OCI-LY3 (cell line): ENCODE data around the gene DNAH10.

ENCODE experiments used
- H2AFZ ChIP-seq: fragments of 200-600, 300-600 bp; shearing (Covaris generic); 2 replicates; pipeline ENCODE4 v1.6.0; 2014; ENCODE audit warnings: antibody characterized with exemption, low read depth, low read length
- H3K27ac ChIP-seq: fragments of 200-600, 300-600 bp; sonication (generic); 2 replicates; pipeline ENCODE4 v1.5.1; 2014; ENCODE audit warnings: mild to moderate bottlenecking, low read length, moderate library complexity, mixed read lengths
- H3K27me3 ChIP-seq: fragments of 200-600, 300-600 bp; sonication (generic); 2 replicates; pipeline ENCODE4 v1.6.1; 2014; ENCODE audit warnings: low read depth, low read length, mixed read lengths
- H3K36me3 ChIP-seq: fragments of 200-600, 300-600 bp; sonication (generic); replicated peaks from 2 replicates; pipeline ENCODE3; 2014; ENCODE audit warnings: low read depth, low read length, mixed read lengths
- H3K4me1 ChIP-seq: fragments of 300-600, 200-600 bp; sonication (generic); 2 replicates; pipeline ENCODE4 v1.6.1; 2014; ENCODE audit warnings: low read length, mixed read lengths
- H3K4me2 ChIP-seq: fragments of 200-600, 300-600 bp; sonication (generic); 2 replicates; pipeline ENCODE4 v1.6.1; 2014; ENCODE audit warnings: low read length, mixed read lengths
- H3K4me3 ChIP-seq: fragments of 300-600, 200-600 bp; sonication (generic); 2 replicates; pipeline ENCODE4 v1.5.1; 2014; ENCODE audit warnings: antibody characterized with exemption, mild to moderate bottlenecking, low read length, moderate library complexity
- H3K79me2 ChIP-seq: fragments of 300-600, 200-600 bp; shearing (Covaris generic); 2 replicates; pipeline ENCODE4 v1.6.1; 2014; ENCODE audit warnings: mild to moderate bottlenecking, low read length, mixed read lengths
- H3K9ac ChIP-seq: fragments of 300-600, 200-600 bp; shearing (Covaris generic); 2 replicates; pipeline ENCODE4 v1.6.0; 2014; ENCODE audit warnings: mild to moderate bottlenecking, low read length, moderate library complexity
- H3K9me3 ChIP-seq: fragments of 200-600, 300-600 bp; shearing (Covaris generic); 2 replicates; pipeline ENCODE4 v1.6.1; 2014; ENCODE audit warnings: low read length, mixed read lengths; ENCODE audit not compliant: insufficient read depth
- H4K20me1 ChIP-seq: fragments of 200-600, 300-600 bp; sonication (generic); 2 replicates; pipeline ENCODE4 v1.6.1; 2016; ENCODE audit warnings: low read length, mixed read lengths; ENCODE audit not compliant: insufficient read depth
- CTCF ChIP-seq: fragments of 200-600, 300-600 bp; sonication (generic); IDR thresholded peaks from 2 replicates; pipeline ENCODE4 v1.5.1; 2014; ENCODE audit warnings: antibody characterized with exemption, low read length, low read depth
- EZH2phosphoT487 ChIP-seq: fragments of 200-600 bp; shearing (Covaris generic); IDR thresholded peaks from 2 replicates; pipeline ENCODE4 v1.6.1; 2018; ENCODE audit warnings: antibody characterized with exemption, mixed run types, low read depth

DNAH10 gene

GRCh38 chr12:123948401-123948795, 186.3 kb downstream of the DNAH10 start:
- H3K27ac ChIP-seq: no peak overlapping the region
- H4K20me1 ChIP-seq: no peaks in the 10 kb centered on the region

GRCh38 chr12:123948796-123949769, 187.0 kb downstream of the DNAH10 start:
- H2AFZ ChIP-seq: no peak overlapping the region
- H3K4me3 ChIP-seq: no peak overlapping the region
- H3K27ac ChIP-seq: no peak overlapping the region
- H4K20me1 ChIP-seq: no peaks in the 10 kb centered on the region
- H3K79me2 ChIP-seq: no peaks in the 10 kb centered on the region
- no peak overlapping the region for H3K9ac ChIP-seq
- no peaks in the 10 kb centered on the region for H3K36me3 ChIP-seq
- H3K9me3 ChIP-seq: no peaks in the 10 kb centered on the region
- H3K4me1 ChIP-seq: no peaks in the 10 kb centered on the region
- no peaks in the 10 kb centered on the region for H3K27me3 ChIP-seq
- no peak for TF ChIP-seq CTCF
- no peak for TF ChIP-seq EZH2phosphoT487
- H3K4me2 ChIP-seq: no peak overlapping the region

More at GRCh38 chr12:123948401-123948795, 186.3 kb downstream of the DNAH10 start:
- no peak overlapping the region for H3K4me2 ChIP-seq
- no peaks in the 10 kb centered on the region for H3K27me3 ChIP-seq
- H3K79me2 ChIP-seq: no peaks in the 10 kb centered on the region
- H3K36me3 ChIP-seq: no peaks in the 10 kb centered on the region
- no peaks in the 10 kb centered on the region for H3K4me1 ChIP-seq
- H3K9ac ChIP-seq: no peak overlapping the region
- H2AFZ ChIP-seq: no peak overlapping the region
- TF ChIP-seq CTCF: no peak
- no peak for TF ChIP-seq EZH2phosphoT487
- H3K9me3 ChIP-seq: no peaks in the 10 kb centered on the region
- no peak overlapping the region for H3K4me3 ChIP-seq

- H2AFZ ChIP-seq: no peak overlapping the region
- H3K9me3 ChIP-seq: no peaks in the 10 kb centered on the region
- no peak for TF ChIP-seq EZH2phosphoT487
- no peak for TF ChIP-seq CTCF
- H3K36me3 ChIP-seq: no peaks in the 10 kb centered on the region
- H3K27me3 ChIP-seq: no peaks in the 10 kb centered on the region
- H3K9ac ChIP-seq: no peak overlapping the region
- H4K20me1 ChIP-seq: no peaks in the 10 kb centered on the region
- H3K4me1 ChIP-seq: no peaks in the 10 kb centered on the region
- H3K79me2 ChIP-seq: no peaks in the 10 kb centered on the region
- H3K27ac ChIP-seq: no peak overlapping the region
- H3K4me2 ChIP-seq: no peak overlapping the region
- H3K4me3 ChIP-seq: no peak overlapping the region
Observed at GRCh38 chr12:123949770-123950165, 187.7 kb downstream of the DNAH10 start.

- no peaks in the 10 kb centered on the region for H4K20me1 ChIP-seq
- no peak overlapping the region for H3K9ac ChIP-seq
- no peaks in the 10 kb centered on the region for H3K9me3 ChIP-seq
- no peak overlapping the region for H2AFZ ChIP-seq
- no peak overlapping the region for H3K4me3 ChIP-seq
- no peak overlapping the region for H3K27ac ChIP-seq
- no peak overlapping the region for H3K4me2 ChIP-seq
- no peaks in the 10 kb centered on the region for H3K27me3 ChIP-seq
- no peaks in the 10 kb centered on the region for H3K4me1 ChIP-seq
- H3K36me3 ChIP-seq: no peaks in the 10 kb centered on the region
- H3K79me2 ChIP-seq: no peaks in the 10 kb centered on the region
- TF ChIP-seq CTCF: no peak
Observed at GRCh38 chr12:123950476-123951349, 188.6 kb downstream of the DNAH10 start.
